NCI-H345 (cell line): Measurements from ENCODE around the gene GID8.

Experiments
- DNase-seq: peaks from one replicate; lab custom pipeline; 2025; lab: John Stamatoyannopoulos, UW

Gene GID8

GRCh38 chr20:62938105-62938888 lies at the start of gene GID8:
Gene GID8 (plus strand): TSS chr20:62938147. CDS start chr20:62941503, 3,356 bp downstream.
- no peak for DNase-seq

DNA sequence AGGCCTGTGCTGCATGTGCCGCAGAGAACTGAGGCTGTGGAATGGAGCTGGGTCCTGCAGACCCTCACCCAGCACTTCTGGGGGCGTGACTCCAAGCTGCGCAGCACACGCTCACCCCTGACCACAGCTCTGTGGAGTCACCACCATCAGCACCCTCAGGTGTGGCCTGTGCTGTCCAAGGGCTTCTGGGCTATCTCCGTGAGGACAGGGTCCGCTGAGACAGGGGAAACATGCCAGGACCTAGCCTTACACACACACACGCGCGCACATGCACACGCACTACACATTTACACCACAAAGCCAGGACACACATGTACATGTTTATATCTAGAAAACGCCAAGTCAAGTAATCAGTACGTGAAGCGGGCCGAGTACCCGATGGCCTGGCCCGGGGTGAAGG lies 49.5 kb upstream of the GID8 start:
- no peak for DNase-seq

DNA sequence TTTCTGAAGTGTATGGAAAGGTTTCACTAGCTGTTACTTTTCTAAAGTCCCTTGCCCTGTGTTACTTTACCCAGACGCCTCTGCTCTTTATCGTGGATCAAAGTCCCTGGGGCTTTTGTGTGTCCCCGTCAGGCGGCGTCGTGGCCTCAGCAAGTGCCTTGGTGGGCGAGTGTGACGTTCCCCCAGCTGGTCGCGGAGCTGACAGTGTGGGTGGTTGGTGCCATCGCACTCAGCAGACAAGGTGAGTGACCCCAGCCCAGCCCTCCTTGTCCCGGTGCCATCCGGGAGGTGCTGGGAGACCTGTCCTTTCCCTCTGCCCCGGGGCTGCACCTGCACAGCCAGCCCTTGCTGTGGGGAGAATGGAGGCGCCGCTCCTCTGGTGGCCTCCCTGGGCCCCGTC lies 49.0 kb upstream of the GID8 start:
- no peak for DNase-seq

DNA sequence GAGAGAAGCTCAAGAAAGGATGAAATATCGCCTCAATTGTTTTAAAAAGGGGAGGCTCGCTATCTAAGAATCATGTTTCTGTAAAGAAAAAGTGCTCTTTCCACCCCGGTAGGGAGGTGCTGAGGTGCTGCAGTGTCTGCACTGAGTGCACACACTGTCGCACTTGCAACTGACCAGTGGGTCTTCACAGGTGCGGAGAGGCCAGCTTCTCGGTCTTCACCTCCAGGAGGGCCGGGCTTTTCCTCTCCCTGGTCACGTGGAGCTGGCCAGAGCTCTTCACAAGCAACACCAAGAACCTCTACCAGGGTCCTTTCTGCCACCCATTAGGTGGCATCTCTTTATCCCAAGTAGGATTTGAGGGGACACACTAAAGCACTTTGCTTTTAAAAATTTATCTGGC lies 48.5 kb upstream of the GID8 start:
- no peak for DNase-seq

DNA sequence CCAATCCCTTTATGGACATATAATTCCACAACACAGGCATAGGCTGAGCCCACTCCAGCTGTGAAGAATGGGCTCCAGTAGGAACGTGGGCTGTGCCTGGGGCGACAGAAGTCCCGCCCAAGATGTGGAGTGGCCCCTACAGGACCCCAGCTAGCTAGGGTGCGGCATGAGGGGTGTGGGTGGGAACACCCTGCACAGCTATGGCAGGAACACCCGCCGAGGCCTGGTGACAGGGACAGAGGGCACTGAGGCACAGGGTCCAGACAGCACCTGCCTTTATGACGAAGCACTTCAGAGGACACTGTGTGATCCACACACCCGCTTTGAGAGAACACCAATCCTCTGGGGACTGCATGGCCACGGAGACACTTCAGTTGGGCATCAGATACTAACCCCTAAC lies 48.1 kb upstream of the GID8 start:
- no peak for DNase-seq

- DNase-seq, result no peak
Observed at GRCh38 chr20:62890444-62890843, 47.5 kb upstream of the GID8 start.

- DNase-seq, result no peak
Observed at GRCh38 chr20:62891111-62891510, 46.8 kb upstream of the GID8 start.

- DNase-seq, result no peak
Observed at GRCh38 chr20:62892348-62893304, 45.3 kb upstream of the GID8 start.

GRCh38 chr20:62893700-62894099 lies 44.2 kb upstream of the GID8 start:
- no peak for DNase-seq

GRCh38 chr20:62894261-62894660 lies 43.7 kb upstream of the GID8 start:
- no peak for DNase-seq

GRCh38 chr20:62895539-62895938 lies 42.4 kb upstream of the GID8 start:
- DNase-seq, result no peak

DNA sequence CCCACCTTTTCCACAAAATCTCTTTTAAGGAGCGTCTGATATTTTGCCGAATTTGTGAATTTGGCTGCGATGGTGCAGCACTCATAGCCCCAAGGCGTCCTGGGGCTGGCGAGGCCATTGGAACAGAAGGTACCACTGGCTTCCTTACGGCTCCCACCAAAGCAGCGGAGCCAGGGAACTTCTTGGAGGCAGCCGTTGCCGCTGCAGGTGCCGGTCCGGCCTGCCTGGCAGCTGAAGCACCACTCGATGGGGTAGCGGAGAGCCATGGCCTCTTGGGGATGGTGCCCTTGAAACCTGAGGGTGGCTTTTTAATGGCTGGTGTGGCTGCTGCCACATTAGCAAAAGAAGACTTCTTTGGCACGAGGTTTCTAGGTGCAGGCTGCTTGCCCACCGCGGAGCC lies 41.4 kb upstream of the GID8 start:
- DNase-seq, result no peak

GRCh38 chr20:62897666-62898065 lies 40.3 kb upstream of the GID8 start:
- DNase-seq, result no peak

- DNase-seq, result no peak
Observed at GRCh38 chr20:62898093-62898964, 39.6 kb upstream of the GID8 start.

GRCh38 chr20:62898970-62899632 lies 38.8 kb upstream of the GID8 start:
- DNase-seq, result peak; percentile 24

GRCh38 chr20:62899633-62900051 lies 38.3 kb upstream of the GID8 start:
- peak; percentile 55 for DNase-seq

DNA sequence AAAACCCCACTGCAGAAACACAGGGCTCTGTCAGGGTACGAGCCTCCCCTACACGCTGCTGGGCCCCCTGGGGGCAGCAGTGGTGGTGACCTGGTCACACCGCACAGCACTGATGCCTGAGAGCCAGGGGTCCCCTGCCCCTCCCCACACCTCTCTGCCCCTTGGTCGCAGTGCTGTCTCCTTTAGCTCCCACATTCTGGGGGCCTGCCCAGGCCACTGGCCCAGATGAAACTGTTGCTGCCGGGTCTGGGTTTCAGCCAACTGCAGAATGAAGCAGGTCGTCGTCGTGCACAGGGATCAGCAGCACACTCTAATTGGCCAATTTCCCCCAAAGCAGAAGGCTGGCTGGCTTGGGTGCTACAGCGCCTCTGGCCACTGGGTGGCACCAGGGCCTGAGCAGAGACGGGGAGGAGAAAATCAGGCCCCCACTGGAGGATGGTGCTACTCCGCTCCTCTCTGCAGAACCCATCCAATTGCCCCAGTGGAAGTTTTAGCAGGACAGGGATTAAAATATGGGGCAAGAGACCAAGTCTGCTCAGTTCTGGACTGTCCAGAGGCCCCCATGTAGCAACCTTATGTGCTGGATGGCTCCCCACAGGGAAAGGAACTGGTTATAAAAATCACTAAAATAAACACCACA lies 37.8 kb upstream of the GID8 start:
- peak; percentile 83 for DNase-seq

GRCh38 chr20:62900692-62901584 lies 37.0 kb upstream of the GID8 start:
- peak; percentile 57 for DNase-seq

- no peak for DNase-seq
Observed at GRCh38 chr20:62901891-62902290, 36.1 kb upstream of the GID8 start.
